Stomach (tissue), 4 donors: ENCODE results near the gene MAML1.

Experiments
- CTCF ChIP-seq, 7 experiments: fragments of 450-650 bp in 4 of 7; fragments of 200-600 bp in 3 of 7; sonication (generic) in 3 of 7; IDR thresholded peaks; one replicate each; pipeline ENCODE4 v1.5.1; 2016 to 2019; ENCODE audit warnings: antibody characterized with exemption in 7 of 7, control low read depth in 2 of 7, mild to moderate bottlenecking in 1 of 7
- POLR2A ChIP-seq, 4 donors: fragments of 450-650 bp; IDR thresholded peaks; one replicate each; pipeline ENCODE4 v1.6.1; 2016; ENCODE audit warnings: antibody characterized with exemption in 4 of 4, control low read depth in 2 of 4, mild to moderate bottlenecking in 1 of 4, moderate library complexity in 1 of 4
- POLR2AphosphoS5 ChIP-seq, 3 donors: sonication (generic); formaldehyde crosslinking; IDR thresholded peaks; one replicate each; pipeline ENCODE4 v1.6.1; 2016; ENCODE audit warnings: antibody characterized with exemption in 3 of 3

DNA sequence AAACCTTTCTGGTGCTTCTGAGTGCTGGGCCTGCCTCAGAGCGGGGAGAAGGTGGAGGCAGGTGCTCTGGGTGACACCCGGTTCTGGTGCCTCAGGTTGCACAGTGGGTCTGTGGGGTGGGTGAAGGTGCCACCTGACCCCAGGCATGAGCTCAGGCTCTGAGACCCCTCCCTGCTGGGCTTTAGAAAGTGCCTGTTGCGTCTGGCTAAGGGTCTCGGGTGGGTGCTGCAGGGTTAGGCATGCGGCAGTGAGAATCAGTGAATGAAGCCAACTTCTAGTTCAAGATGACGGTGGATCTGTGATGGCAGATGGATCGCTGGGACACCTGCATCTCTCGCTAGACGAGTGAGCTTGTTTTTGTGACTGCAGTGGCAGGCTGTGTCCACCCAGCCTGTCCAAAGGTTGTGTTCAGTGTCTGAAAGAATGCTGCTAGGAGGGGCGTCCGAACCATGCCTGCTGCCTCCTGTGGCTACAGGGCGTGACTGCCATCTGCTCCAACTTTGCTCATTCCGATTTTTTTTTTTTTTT, 93.1 kb downstream of the MAML1 start:
- TF ChIP-seq CTCF (IDR thresholded peaks at IDR 0.05) (no peak), POLR2A (IDR thresholded peaks at IDR 0.05) (no peak), POLR2AphosphoS5 (IDR thresholded peaks at IDR 0.05) (peak in 1 of 3 donors; percentile 3)
